KBM-7 (cell line): Measurements from ENCODE around the gene ZNF292.

ENCODE experiments used
- DNase-seq: peaks from one replicate; pipeline ENCODE4 v3.0.0-alpha.2; 2015
- in situ Hi-C: fragments of 300-500 bp; cut with MboI; formaldehyde crosslinking; loops from 2 replicates; pipeline ENCODE4 v1.14.3; 2020; ENCODE audit warnings: low sequenced_read_pairs, low pct_unique_long_range_greater_than_20kb, mixed read lengths

ZNF292 gene

DNA sequence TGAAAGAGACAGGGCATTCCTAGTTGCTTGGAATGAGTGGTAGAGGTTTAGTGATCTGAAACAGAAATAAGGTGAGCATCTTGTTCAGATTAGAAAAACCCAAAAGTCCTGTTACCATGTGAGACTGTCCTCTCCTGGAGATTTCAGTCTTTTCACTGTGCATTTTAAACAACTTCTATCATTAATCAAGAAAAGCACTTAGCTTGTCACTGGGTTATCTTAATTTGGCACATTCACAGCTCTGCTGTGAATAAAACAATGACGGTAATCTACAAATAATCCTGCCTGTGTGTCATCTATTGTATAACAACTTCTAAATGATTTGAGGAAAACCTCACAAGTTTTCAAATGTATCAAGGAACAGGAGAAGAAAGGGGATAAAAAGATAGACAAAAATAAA lies 157.5 kb downstream of the ZNF292 start:
- DNase-seq, result no peak
- in situ Hi-C loops, result no loop called here
